HG02852 (cell line): ENCODE data around the gene DEPDC1B.
A peak's percentile ranks its signal among the peaks of the same experiment; 100 is the strongest.
"Not testable (repeated sequence)": the region's sequence is repeated elsewhere in the genome, so short reads cannot be mapped to it uniquely, and the experiment has no call there.

Source experiments
- ATAC-seq: cut with Tn5 transposase; IDR thresholded peaks from one replicate; pipeline ENCODE4 v1.9.1; 2021; ENCODE audit warnings: mild to moderate bottlenecking, moderate library complexity; ENCODE audit not compliant: unreplicated experiment

DEPDC1B gene

GRCh38 chr5:60699609-60700415, at the start of gene DEPDC1B:
DEPDC1B (minus strand) TSS chr5:60700166; CDS start chr5:60700093, 73 bp downstream.
- peak; percentile 91 for ATAC-seq

- ATAC-seq = no peak
Observed at GRCh38 chr5:60744682-60745081, 44.7 kb upstream of the DEPDC1B start.

- ATAC-seq = no peak
Observed at GRCh38 chr5:60743511-60744314, 43.7 kb upstream of the DEPDC1B start.

GRCh38 chr5:60740322-60740721, 40.4 kb upstream of the DEPDC1B start:
- no peak for ATAC-seq

- ATAC-seq = no peak
Observed at GRCh38 chr5:60738933-60739332, 39.0 kb upstream of the DEPDC1B start.

- peak; percentile 83 for ATAC-seq
Observed at GRCh38 chr5:60738461-60738860, 38.5 kb upstream of the DEPDC1B start.

GRCh38 chr5:60730858-60731257, 30.9 kb upstream of the DEPDC1B start:
- ATAC-seq = not testable (repeated sequence)

GRCh38 chr5:60727033-60727679, 27.2 kb upstream of the DEPDC1B start:
- no peak for ATAC-seq

- ATAC-seq = no peak
Observed at GRCh38 chr5:60724126-60724525, 24.2 kb upstream of the DEPDC1B start.

- ATAC-seq = no peak
Observed at GRCh38 chr5:60722416-60722815, 22.4 kb upstream of the DEPDC1B start.

GRCh38 chr5:60719329-60719728, 19.4 kb upstream of the DEPDC1B start:
- no peak for ATAC-seq

- ATAC-seq = no peak
Observed at GRCh38 chr5:60718166-60718892, 18.4 kb upstream of the DEPDC1B start.

GRCh38 chr5:60715201-60715928, 15.4 kb upstream of the DEPDC1B start:
- ATAC-seq = not testable (repeated sequence)

GRCh38 chr5:60712950-60713349, 13.0 kb upstream of the DEPDC1B start:
- ATAC-seq = no peak

- not testable (repeated sequence) for ATAC-seq
Observed at GRCh38 chr5:60711892-60712291, 11.9 kb upstream of the DEPDC1B start.

GRCh38 chr5:60710362-60710761, 10.4 kb upstream of the DEPDC1B start:
- no peak for ATAC-seq

- ATAC-seq = no peak
Observed at GRCh38 chr5:60705144-60705543, 5.2 kb upstream of the DEPDC1B start.

GRCh38 chr5:60703944-60704343, 4.0 kb upstream of the DEPDC1B start:
- ATAC-seq = no peak

GRCh38 chr5:60701321-60701968, 1.5 kb upstream of the DEPDC1B start:
- no peak for ATAC-seq

- ATAC-seq = peak; percentile 23
Observed at GRCh38 chr5:60700416-60700757, 421 bp upstream of the DEPDC1B start.
